Mucosa of descending colon (tissue), 3 donors: ENCODE measurements around the gene LIPA. TPM values are rescaled to one million over a fixed set of nuclear protein-coding genes. Genes with fewer than 3 reads are reported as not detected.

Source experiments
- ATAC-seq: fragments of 200-7000 bp; cut with Tn5 transposase; one replicate; pipeline ENCODE4 v1.9.1; 2020; ENCODE audit warnings: mild to moderate bottlenecking, moderate library complexity
- DNase-seq, 3 donors: peaks; one replicate each; pipeline ENCODE4 v3.0.0-alpha.2; 2020
- H3K36me3 ChIP-seq: fragments of 200-600 bp; one replicate; pipeline ENCODE4 v1.8.0; 2021; ENCODE audit warnings: low read depth, mild to moderate bottlenecking
- H3K4me1 ChIP-seq: fragments of 200-600 bp; one replicate; pipeline ENCODE4 v1.8.0; 2021; ENCODE audit warnings: low read depth, mild to moderate bottlenecking
- H3K4me3 ChIP-seq: fragments of 200-600 bp; one replicate; pipeline ENCODE4 v1.8.0; 2021; ENCODE audit warnings: mild to moderate bottlenecking
- H3K9me3 ChIP-seq: fragments of 200-600 bp; one replicate; pipeline ENCODE4 v1.8.0; 2021; ENCODE audit warnings: mild to moderate bottlenecking
- intact Hi-C, 2 donors: fragments of 100-400 bp; cut with DNase I in 1 of 2; cut with micrococcal nuclease in 1 of 2; formaldehyde crosslinking; loops; one replicate each; pipeline versions ENCODE4 v1.11.0 to v1.11.1; 2022; cut with DNase I, micrococcal nuclease
- total RNA-seq, 3 donors: library from RNA; stranded (reverse); fragmentation: NEBNext Ultra II Directional in 2 of 3; extraction: Animal tissue kit (Norgen Biotek cat#: 25700) in 2 of 3; gene quantifications; one replicate each; pipeline versions ENCODE4 v1.2.1 to v1.2.4, GENCODE V29; 2021 to 2023
- TF ChIP-seq, protein P1 (sequence below): fragments of 200-600 bp; IDR thresholded peaks from one replicate; pipeline ENCODE4 v1.8.0; 2022; ENCODE audit warnings: antibody characterized with exemption, mild to moderate bottlenecking
- donor health status: DM: no; HTN: no; CAD: no; lungs with moderate emphysema.
- donor health status: DM: no; HTN: no; CAD: no.
- donor health status: DM: no; HTN: yes; CAD: no.

Gene LIPA
- total RNA-seq, 3 donors from 2014 or later = 20.6 to 34.5 (median 29.6) TPM

- intact Hi-C loops = loop anchor here (5.0 to 10.0 kb wide), 3 partner anchors 185 to 383 kb away; no protein-coding TSS in a partner anchor
- ATAC-seq = peak; percentile 66
- Histone ChIP-seq H3K4me3 (no peak overlapping the region), H3K4me1 (peaks cover 8% of the 10 kb centered on the region), H3K9me3 (no peaks in the 10 kb centered on the region), H3K36me3 (no peaks in the 10 kb centered on the region)
- TF ChIP-seq, protein P1, sequence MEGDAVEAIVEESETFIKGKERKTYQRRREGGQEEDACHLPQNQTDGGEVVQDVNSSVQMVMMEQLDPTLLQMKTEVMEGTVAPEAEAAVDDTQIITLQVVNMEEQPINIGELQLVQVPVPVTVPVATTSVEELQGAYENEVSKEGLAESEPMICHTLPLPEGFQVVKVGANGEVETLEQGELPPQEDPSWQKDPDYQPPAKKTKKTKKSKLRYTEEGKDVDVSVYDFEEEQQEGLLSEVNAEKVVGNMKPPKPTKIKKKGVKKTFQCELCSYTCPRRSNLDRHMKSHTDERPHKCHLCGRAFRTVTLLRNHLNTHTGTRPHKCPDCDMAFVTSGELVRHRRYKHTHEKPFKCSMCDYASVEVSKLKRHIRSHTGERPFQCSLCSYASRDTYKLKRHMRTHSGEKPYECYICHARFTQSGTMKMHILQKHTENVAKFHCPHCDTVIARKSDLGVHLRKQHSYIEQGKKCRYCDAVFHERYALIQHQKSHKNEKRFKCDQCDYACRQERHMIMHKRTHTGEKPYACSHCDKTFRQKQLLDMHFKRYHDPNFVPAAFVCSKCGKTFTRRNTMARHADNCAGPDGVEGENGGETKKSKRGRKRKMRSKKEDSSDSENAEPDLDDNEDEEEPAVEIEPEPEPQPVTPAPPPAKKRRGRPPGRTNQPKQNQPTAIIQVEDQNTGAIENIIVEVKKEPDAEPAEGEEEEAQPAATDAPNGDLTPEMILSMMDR = peak; percentile 58
- peak in 2 of 3 donors; percentile 44 to 84 for DNase-seq
Observed at GRCh38 chr10:89217057-89217990, 34.3 kb downstream of the LIPA start.

- Histone ChIP-seq H3K4me1 (peaks cover 8% of the 10 kb centered on the region), H3K9me3 (no peaks in the 10 kb centered on the region), H3K36me3 (no peaks in the 10 kb centered on the region), H3K4me3 (no peak overlapping the region)
- ATAC-seq (no peak), DNase-seq (no peak)
- intact Hi-C loops = loop anchor here (5.0 to 10.0 kb wide), 3 partner anchors 184 to 381 kb away; no protein-coding TSS in a partner anchor
- TF ChIP-seq, protein P1 = no peak
Observed at GRCh38 chr10:89216056-89216455, 35.5 kb downstream of the LIPA start.

GRCh38 chr10:89215511-89215910 lies 36.1 kb downstream of the LIPA start:
- H3K36me3 ChIP-seq = no peaks in the 10 kb centered on the region
- ATAC-seq (no peak), DNase-seq (no peak)
- intact Hi-C loops = loop anchor here (5.0 to 10.0 kb wide), 3 partner anchors 183 to 381 kb away; no protein-coding TSS in a partner anchor
- no peak overlapping the region for H3K4me3 ChIP-seq
- H3K9me3 ChIP-seq = no peaks in the 10 kb centered on the region
- peaks cover 8% of the 10 kb centered on the region for H3K4me1 ChIP-seq
- TF ChIP-seq, protein P1 = no peak

- TF ChIP-seq, protein P1 = no peak
- intact Hi-C loops = loop anchor here (5.0 to 10.0 kb wide), 3 partner anchors 182 to 380 kb away; no protein-coding TSS in a partner anchor
- no peaks in the 10 kb centered on the region for H3K36me3 ChIP-seq
- DNase-seq = no peak
- H3K9me3 ChIP-seq = no peaks in the 10 kb centered on the region
- H3K4me1 ChIP-seq = peaks cover 8% of the 10 kb centered on the region
- no peak for ATAC-seq
- H3K4me3 ChIP-seq = no peak overlapping the region
Observed at GRCh38 chr10:89214566-89215165, 36.9 kb downstream of the LIPA start.

DNA sequence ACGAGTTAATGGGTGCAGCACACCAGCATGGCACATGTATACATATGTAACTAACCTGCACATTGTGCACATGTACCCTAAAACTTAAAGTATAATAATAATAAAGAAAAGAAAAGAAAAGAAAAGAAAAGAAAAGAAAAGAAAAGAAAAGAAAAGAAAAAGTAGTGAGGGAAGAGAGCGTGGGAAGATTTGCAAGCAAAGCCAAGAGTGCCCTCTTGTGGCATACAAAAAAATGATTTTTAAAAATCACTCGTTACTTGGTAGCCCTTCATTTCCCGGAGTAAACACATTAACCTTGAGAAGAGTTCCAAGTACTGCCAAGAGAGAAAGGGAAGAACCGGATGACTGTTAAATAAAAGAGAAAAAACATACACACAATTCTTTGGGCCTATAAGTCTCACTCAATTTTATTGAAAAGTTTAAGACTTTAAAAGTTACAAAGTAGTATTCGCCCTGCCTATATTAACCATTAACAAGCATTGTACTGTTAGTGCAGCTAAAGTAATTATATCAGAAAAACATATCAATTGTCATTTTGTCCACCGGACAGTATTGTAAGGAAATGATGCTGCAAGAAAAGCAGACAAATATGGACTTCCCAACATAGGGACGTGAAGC lies 38.3 kb downstream of the LIPA start:
- peak; percentile 68 for ATAC-seq
- Histone ChIP-seq H3K36me3 (no peaks in the 10 kb centered on the region), H3K9me3 (no peaks in the 10 kb centered on the region), H3K4me1 (peaks cover 9% of the 10 kb centered on the region), H3K4me3 (no peak overlapping the region)
- DNase-seq = peak in 1 of 3 donors; percentile 14
- TF ChIP-seq, protein P1 = no peak
- intact Hi-C loops = loop anchor here (10.0 kb wide), 1 partner anchor 378 kb away; no protein-coding TSS in a partner anchor
